ENCODE measurements around the gene B4GALNT2.

GRCh38 chr17:49218941-49219913 lies 86.7 kb downstream of the B4GALNT2 start:
- TF ChIP-seq CTCF (IDR thresholded peaks at IDR 0.05; ENCODE audit: poor library complexity, severe bottlenecking) (no peak), SMC3 (conservative IDR thresholded peaks at IDR 0.05; ENCODE audit: poor library complexity) (no peak)
